ENCODE measurements around the gene NPIPB2.
"Not testable (repeated sequence)": the region's sequence is repeated elsewhere in the genome, so short reads cannot be mapped to it uniquely, and the experiment has no call there.

Gene NPIPB2

DNA sequence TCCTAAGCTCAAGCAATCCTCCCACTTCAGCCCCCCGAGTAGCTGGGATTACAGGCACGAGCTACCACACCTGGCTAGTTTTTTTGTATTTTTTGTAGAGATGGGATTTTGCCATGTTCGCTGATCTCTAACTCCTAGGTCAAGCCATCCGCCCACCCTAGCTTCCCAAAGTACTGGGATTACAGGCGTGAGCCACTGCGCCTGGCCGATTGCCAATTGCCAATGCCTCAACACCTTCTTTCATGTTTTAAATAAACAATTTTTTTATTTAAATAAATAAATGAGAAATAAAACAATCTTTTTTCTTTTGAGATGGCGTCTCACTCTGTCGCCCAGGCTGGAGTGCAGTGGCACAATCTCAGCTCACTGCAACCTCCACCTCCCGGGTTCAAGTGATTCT lies 17.8 kb downstream of the NPIPB2 start:
- not testable (repeated sequence) for H3K4me3 Mint-ChIP-seq; H3K27me3 Mint-ChIP-seq (ENCODE audit: low read depth); H3K27ac Mint-ChIP-seq; H3K36me3 Mint-ChIP-seq (ENCODE audit: low read depth); H3K9me3 Mint-ChIP-seq; H3K4me1 Mint-ChIP-seq (ENCODE audit: low read depth)

DNA sequence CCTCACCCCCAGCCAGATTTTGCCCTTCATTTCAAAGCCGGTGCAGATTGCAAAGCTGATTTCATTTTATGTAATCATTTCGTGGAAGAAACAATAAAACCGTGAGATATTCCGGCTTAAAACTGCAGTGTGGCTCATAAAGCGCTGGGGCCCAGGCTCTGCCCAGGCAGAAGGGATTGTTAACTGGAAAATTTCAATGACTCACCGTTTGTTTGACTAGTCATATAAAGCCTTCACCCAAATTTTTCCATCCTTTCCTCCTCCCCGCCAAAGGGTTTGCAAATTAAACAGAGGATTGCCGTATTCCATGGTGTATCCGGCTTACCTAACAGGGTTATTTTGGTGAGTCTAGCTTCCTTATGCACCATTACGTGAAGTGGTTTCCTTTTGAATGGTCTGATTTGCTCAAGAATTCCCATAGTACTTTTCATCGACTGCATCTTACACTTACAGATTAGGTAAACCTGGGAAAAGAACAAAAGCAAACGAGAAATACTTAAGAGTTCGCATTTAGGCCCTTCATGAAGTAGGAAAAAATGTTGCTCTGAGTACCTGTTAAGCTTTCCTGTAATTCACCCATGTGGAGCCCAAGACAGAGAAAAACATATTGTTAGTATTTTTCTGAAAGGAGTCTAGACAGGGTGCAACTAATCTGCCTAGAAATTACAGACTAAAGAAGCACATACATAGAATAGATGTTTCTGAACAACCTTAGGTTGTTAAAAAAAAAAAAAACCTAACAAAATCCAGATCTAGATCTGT lies 25.1 kb downstream of the NPIPB2 start:
- peak overlapping the region; percentile 88 for H3K4me3 Mint-ChIP-seq
- H3K9me3 Mint-ChIP-seq = no peaks in the 10 kb centered on the region
- H3K27me3 Mint-ChIP-seq (ENCODE audit: low read depth) = peaks cover 12% of the 10 kb centered on the region
- peaks cover 9% of the 10 kb centered on the region for H3K36me3 Mint-ChIP-seq (ENCODE audit: low read depth)
- peak overlapping the region; percentile 78 for H3K27ac Mint-ChIP-seq
- H3K4me1 Mint-ChIP-seq (ENCODE audit: low read depth) = peaks cover 27% of the 10 kb centered on the region

DNA sequence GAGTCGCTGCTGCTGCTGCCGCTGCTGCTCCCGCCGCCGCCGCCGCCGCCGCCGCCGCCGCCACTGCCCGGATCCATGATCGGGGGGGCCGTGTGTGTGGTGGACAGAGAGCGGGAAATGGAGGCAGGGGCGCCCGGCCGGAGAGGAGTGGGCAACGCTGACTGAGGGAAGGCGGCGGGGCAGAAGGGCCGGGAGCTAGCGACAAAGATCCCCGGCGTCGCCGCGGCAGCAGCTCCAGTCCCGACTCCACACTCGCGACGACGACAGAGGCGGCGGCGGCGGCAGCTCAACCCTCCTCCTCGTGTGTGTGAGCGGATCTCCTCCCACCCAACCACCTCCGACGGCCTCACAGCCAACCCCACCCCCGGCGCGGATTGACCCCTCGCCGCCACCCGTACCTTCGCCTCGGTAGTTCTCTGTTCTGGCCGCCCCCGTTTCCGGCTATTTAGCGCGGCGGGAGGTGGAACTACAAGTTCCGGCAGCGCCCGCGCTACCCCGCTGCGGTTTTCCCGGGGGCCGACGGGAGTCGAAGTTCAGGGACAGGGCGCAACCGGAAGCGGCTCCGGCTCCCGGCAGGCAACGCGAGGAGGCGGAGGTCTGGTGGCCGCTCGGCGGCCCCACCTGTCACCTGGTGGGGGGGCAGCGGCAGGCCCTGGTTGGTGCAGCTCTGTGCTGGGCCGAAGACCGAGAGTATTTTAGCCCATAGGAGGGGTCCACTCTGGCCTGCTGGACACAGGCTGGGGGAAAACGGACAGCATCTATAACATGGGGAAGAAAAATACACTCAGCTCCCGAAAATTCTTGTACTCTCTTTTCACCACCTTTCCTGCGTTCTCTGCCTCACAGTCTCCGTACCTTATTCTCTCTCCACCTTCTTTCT lies 26.0 kb downstream of the NPIPB2 start, which contains the start of gene GSPT1:
Gene GSPT1, minus strand, starts transcription at position 313 of the 880 bp plus-strand sequence. Its CDS starts 236 bp downstream, at position 77.
- Mint-ChIP-seq H3K36me3 (ENCODE audit: low read depth) (peaks cover 9% of the 10 kb centered on the region), H3K9me3 (no peaks in the 10 kb centered on the region), H3K4me3 (peak within 1 kb of the TSS; percentile 92), H3K27me3 (ENCODE audit: low read depth) (peaks cover 12% of the 10 kb centered on the region), H3K4me1 (ENCODE audit: low read depth) (peaks cover 29% of the 10 kb centered on the region), H3K27ac (peak within 1 kb of the TSS; percentile 97)

DNA sequence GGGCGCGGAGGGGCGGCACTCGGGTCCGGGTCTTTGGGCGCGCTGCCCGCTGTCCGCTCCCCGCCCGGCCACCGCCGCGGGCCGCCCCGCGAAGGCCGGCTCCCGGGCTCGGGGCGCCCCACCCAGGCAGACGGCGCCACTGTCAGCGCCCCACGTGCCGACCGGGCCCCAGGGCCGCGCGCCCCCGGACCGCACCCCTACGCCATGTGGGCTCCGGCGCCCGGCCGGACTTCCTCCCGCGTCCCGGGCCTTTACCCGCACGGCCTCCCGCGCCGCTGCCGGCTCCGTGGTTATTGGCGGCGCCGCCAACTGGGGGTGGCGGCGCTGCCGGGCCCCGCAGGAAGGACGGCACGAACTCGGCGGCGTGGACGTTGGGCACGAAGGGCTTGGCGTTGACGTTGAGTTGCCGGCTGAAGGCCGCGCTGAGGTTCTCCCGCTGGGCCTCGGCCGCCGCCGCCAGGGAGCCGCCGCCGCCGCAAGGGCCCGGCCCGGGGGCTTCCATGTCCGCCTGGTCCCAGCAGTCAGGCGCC lies 26.7 kb downstream of the NPIPB2 start:
- H3K4me1 Mint-ChIP-seq (ENCODE audit: low read depth) = peaks cover 34% of the 10 kb centered on the region

DNA sequence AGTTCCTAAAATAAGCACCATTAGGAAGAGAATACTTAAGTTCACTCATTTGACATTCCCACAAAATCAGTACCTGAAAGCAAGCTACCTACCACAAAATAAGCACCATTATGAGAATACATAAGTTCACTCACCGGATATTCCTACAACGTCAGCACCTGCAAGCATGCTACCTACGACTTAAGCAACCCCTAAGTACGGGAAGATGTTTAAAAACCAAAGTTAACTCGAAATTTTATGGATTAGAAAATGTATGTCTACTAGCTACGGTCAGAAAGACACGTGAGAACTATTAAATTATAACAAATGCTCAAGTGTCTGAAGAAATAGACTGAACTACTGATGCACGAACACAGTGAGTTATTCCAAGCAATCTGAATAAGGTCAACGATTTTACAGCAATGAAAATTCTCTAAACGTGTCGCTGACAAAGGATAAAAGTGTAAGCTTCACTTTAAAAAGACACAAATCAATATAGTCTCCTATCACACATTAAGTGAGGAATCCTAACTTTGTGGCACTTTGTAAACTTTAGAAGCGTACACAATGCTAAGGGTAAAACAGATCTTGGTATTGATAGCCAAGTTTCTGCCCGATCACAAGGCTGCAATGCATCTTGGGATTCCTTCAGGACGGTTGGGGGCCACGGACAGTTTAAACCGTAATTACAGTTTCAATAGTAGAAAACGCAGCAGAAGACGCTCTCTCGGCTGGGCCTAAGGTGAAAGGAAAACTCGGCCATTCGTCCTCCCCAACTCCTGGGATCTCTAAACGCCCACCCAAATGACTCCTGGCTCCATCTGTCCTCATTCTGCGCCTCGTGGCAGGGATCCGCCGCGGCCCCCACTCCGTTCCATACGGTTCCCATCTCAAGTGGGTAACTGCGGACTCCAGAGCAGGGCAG lies 27.4 kb downstream of the NPIPB2 start:
- Mint-ChIP-seq H3K9me3 (no peaks in the 10 kb centered on the region), H3K36me3 (ENCODE audit: low read depth) (peaks cover 9% of the 10 kb centered on the region), H3K4me3 (peak overlapping the region; percentile 92), H3K4me1 (ENCODE audit: low read depth) (peaks cover 36% of the 10 kb centered on the region), H3K27ac (peak overlapping the region; percentile 97), H3K27me3 (ENCODE audit: low read depth) (peaks cover 4% of the 10 kb centered on the region)

More for the DNA sequence above, 26.7 kb downstream of the NPIPB2 start:
- Mint-ChIP-seq H3K4me3 (peak overlapping the region; percentile 92), H3K36me3 (ENCODE audit: low read depth) (peaks cover 9% of the 10 kb centered on the region), H3K9me3 (no peaks in the 10 kb centered on the region), H3K27me3 (ENCODE audit: low read depth) (peaks cover 8% of the 10 kb centered on the region), H3K27ac (peak overlapping the region; percentile 97)

DNA sequence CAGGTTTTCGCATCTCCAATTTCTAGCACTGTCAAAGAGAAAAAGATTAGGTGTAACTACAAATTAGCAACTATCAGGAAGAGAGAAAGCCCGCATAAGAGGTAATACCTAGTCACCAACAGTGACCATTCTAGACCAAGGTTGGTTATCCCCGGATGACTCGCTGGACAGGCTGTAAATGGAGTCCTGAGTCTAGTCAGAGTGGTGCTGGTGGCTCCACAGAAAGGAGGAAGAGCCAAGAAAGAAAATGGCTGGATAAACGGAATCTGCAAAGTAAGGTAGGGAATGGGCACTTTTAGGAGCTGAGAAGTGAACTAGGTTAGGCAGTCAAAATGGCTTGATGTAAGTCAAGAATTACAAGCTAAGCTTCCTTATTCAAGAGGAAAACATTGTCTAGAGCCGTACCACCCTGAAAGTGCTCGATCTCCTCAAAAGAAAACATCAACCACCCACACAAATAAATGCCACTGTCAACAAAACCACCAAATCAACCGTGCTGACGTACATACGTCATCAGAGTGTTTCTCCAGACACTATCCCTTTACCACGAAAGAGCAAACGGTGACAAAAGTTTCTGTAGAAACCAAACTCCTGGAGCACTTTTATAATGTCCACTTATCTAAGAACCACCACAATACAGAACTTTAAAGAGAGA lies 28.3 kb downstream of the NPIPB2 start:
- Mint-ChIP-seq H3K4me3 (peak overlapping the region; percentile 92), H3K4me1 (ENCODE audit: low read depth) (peaks cover 41% of the 10 kb centered on the region), H3K36me3 (ENCODE audit: low read depth) (peaks cover 9% of the 10 kb centered on the region), H3K9me3 (no peaks in the 10 kb centered on the region), H3K27ac (peak overlapping the region; percentile 97), H3K27me3 (ENCODE audit: low read depth) (peaks cover 1% of the 10 kb centered on the region)

DNA sequence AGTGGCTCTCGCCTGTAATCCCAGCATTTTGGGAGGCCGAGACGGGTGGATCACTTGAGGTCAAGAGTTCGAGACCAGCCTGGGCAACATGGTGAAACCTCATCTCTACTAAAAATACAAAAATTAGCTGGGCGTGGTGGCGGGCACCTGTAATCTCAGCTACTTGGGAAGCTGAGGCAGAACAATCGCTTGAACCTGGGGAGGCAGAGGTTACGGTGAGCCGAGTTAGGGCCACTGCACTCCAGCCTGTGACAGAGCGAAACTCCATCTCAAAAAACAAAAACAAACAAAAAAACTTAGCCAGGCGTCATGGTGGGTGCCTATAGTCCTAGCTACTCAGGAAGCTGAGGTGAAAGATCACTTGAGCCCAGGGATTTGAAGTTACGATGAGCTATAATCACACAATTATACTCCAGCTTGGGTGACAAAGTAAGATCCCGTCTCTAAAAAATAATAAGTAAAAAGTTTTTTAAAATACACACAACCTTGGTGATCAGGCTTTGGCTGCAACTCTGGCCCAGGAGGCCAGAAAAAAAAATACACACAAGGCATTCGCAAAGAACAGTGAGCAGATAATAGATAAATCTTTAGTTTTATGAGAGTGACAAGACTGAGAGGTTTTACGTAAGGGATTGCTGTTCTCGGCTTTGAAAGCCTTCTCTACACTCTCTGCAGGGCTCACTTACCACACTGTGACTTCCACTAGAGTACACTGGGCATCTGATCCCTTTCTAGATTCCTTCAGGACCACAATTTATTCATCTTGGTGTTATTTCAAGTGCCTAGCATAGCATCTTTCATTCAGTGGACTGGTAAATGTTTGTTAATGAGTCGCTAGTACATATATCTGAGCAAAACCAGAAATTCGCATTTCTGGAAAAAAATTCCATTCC lies 31.9 kb downstream of the NPIPB2 start:
- Mint-ChIP-seq H3K36me3 (ENCODE audit: low read depth) (peaks cover 18% of the 10 kb centered on the region), H3K27ac (no peak overlapping the region), H3K27me3 (ENCODE audit: low read depth) (no peaks in the 10 kb centered on the region), H3K4me1 (ENCODE audit: low read depth) (peaks cover 36% of the 10 kb centered on the region), H3K4me3 (no peak overlapping the region), H3K9me3 (no peaks in the 10 kb centered on the region)

DNA sequence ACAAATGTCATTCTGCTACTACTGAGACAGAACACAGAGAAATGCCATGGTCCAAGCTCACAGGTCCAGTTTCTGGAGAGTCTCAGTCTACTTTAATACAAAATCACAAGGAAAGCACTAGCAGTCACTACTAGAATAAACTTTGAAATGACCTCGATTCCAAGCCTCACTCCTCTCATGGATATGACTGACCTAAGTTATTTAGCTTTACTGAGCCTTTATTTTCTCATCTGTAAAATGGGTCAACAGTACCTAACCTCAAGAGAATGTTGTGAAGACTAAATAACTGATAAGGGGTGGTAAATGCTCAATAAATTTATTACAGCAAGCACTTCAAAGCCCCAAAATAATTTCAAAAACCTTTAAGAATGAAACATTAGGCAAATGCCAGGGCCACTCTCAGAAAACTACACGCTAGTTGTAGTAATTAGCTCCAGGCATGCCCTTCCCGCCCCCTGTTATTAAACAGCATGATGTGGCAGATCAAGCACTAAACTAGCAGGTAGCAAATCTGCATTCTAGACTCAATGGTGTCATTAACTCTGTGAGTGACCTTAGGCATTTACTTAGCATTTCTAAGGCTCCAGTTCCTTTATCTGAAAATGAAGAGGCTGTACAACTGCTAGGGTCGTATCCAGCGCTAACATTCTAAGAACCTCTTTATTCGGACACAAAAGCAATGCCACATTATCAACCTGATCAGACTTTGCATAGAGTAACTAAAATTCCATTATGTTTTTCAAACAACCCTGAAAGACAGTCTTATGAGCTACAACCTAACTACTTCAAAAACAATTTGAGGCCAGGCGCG lies 34.5 kb downstream of the NPIPB2 start:
- peaks cover 12% of the 10 kb centered on the region for H3K36me3 Mint-ChIP-seq (ENCODE audit: low read depth)
- peaks cover 23% of the 10 kb centered on the region for H3K4me1 Mint-ChIP-seq (ENCODE audit: low read depth)
- H3K27me3 Mint-ChIP-seq (ENCODE audit: low read depth) = no peaks in the 10 kb centered on the region

DNA sequence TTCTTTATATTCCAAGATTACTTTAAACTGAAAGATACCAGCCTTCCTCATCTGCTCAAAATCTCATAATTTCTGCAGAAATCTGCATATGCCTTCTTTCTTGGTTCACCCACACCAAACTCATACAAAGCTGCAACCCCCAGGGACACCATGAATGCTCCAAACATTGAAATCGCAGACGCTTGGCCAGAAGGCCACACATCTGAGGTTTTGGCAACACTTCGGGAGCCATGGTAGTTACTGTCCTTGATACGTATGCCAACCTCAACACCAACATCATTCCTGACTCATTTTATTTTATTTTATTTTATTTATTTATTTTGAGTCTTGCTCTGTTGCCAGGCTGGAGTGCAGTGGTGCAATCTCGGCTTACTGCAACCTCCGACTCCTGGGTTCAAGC lies 37.9 kb downstream of the NPIPB2 start:
- Mint-ChIP-seq H3K9me3 (no peaks in the 10 kb centered on the region), H3K4me3 (no peak overlapping the region), H3K27me3 (ENCODE audit: low read depth) (no peaks in the 10 kb centered on the region), H3K4me1 (ENCODE audit: low read depth) (peaks cover 13% of the 10 kb centered on the region), H3K36me3 (ENCODE audit: low read depth) (peaks cover 16% of the 10 kb centered on the region), H3K27ac (no peak overlapping the region)

More for the DNA sequence above, 34.5 kb downstream of the NPIPB2 start:
- H3K4me3 Mint-ChIP-seq = no peak overlapping the region
- H3K27ac Mint-ChIP-seq = no peak overlapping the region
- H3K9me3 Mint-ChIP-seq = no peaks in the 10 kb centered on the region

DNA sequence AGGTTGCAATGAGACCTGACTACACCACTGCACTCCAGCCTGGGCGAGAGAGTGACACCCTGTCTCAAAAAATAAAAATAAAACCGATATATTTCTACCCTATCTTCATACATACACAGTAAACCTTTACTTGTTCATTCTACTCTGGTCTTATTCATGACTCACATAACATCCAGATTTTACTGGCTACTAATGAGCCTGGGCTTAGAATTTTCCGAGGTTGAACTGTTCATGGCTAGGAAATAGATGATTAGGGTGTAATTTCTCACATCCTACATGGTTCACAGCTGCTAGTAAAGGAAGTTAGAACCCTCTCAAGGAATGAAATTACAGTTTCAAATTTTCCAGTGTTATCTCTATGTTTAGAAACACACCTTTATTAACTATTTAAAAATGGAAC lies 40.8 kb downstream of the NPIPB2 start:
- Mint-ChIP-seq H3K4me3 (no peak overlapping the region), H3K4me1 (ENCODE audit: low read depth) (peaks cover 21% of the 10 kb centered on the region), H3K9me3 (no peaks in the 10 kb centered on the region), H3K27me3 (ENCODE audit: low read depth) (no peaks in the 10 kb centered on the region), H3K36me3 (ENCODE audit: low read depth) (peaks cover 13% of the 10 kb centered on the region), H3K27ac (no peak overlapping the region)

DNA sequence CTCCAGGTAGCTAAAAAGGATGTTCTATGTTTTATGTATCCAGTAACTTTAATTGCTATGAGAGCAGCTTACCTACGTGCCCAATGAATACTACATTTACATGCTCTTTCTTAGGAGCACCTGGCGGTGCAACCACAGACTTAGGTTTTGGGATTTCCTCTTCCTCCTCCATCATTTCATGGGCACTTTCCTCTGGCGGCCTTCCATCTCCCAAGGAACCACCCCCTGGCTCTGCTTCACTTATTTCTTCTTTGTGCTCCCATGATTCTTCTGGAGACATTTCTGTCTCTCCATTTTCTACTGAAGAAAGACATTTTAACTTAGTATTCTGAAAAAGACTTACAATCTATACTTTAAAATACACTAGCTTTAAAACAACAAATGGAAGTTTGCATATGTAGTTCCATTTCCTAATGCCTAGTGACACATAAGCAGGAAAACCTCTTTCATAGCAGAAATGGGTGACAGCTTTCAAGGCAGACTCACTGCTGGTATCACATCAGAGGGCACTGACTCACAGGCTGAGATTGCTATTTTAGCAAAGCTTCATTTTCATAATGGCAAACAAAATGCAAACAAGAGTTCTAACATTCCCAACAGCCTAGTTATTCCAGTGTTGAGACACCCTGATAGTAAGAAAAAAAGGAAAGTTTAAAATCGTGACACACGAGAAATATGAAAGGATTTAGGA lies 45.2 kb downstream of the NPIPB2 start:
- Mint-ChIP-seq H3K36me3 (ENCODE audit: low read depth) (peaks cover 15% of the 10 kb centered on the region), H3K9me3 (no peaks in the 10 kb centered on the region), H3K4me3 (no peak overlapping the region), H3K27me3 (ENCODE audit: low read depth) (no peaks in the 10 kb centered on the region), H3K27ac (no peak overlapping the region), H3K4me1 (ENCODE audit: low read depth) (peaks cover 15% of the 10 kb centered on the region)

DNA sequence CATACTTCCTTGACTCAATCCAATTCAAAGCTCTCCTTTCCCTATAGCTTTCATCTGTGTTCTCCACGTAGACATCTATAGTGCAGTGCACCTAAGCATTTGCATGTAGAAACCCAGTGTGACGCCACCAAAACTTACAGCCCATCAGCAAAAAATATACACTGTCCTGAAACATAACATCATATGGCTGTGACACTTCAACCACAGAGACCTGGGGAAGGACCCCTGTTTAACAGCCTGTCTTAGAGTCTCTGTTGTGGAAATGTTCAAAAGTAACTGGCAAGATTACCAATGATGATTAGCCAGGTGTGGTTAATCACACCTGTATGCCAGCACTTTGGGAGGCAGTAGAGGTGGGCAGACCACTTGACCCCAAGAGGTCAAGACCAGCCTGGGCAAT lies 48.3 kb downstream of the NPIPB2 start:
- Mint-ChIP-seq H3K27me3 (ENCODE audit: low read depth) (no peaks in the 10 kb centered on the region), H3K9me3 (no peaks in the 10 kb centered on the region), H3K27ac (no peak overlapping the region), H3K36me3 (ENCODE audit: low read depth) (peaks cover 19% of the 10 kb centered on the region), H3K4me3 (no peak overlapping the region), H3K4me1 (ENCODE audit: low read depth) (peaks cover 8% of the 10 kb centered on the region)

Measured in T-helper 1 cell treated with Interleukin-12 subunit alpha and Interleukin-12 subunit beta and Interleukin-4 antibody, amounts not matched to agents 30 μg/mL and 1 μg/mL, for 36 hours (primary cell).